Measurements from ENCODE around the gene TNF.

- TF ChIP-seq CTCF (conservative IDR thresholded peaks at IDR 0.05) (no peak), ZFX (IDR thresholded peaks at IDR 0.05) (no peak)
Observed at GRCh38 chr6:31588871-31589650, 13.7 kb downstream of the TNF start.

Measured in C4-2B (cell line).